HEK293 (cell line): Measurements from ENCODE around the gene SYCE1.
A peak's percentile ranks its signal among the peaks of the same experiment; 100 is the strongest.

Experiments
- CTCF ChIA-PET: fragments of 350-600 bp; formaldehyde crosslinking; extraction: SDS; loops from one replicate; lab custom pipeline; 2021; ENCODE audit warnings: antibody characterized with exemption; lab: Yijun Ruan, JAX
- POLR2A ChIA-PET: fragments of 300-600 bp; formaldehyde crosslinking; extraction: SDS; loops from one replicate; lab custom pipeline; 2020; ENCODE audit warnings: antibody characterized with exemption, inconsistent platforms; lab: Yijun Ruan, JAX
- H3K27ac ChIP-seq: fragments of 200-500 bp; sonication (Bioruptor generic); 2 replicates; pipeline ENCODE4 v1.5.1; 2014; ENCODE audit warnings: low read depth, low read length, control low read depth, inconsistent platforms; ENCODE audit errors: extremely low read depth
- H3K36me3 ChIP-seq, 2 experiments: fragments of 200-500 bp in 1 of 2; sonication (Bioruptor generic) in 1 of 2; 1 replicate in 1 of 2; 2 replicates in 1 of 2; pipeline ENCODE4 v1.5.1; 2014 to 2017; ENCODE audit warnings: inconsistent platforms in 2 of 2, low read length in 2 of 2; ENCODE audit not compliant: control insufficient read depth in 2 of 2, insufficient read depth in 1 of 2
- H3K4me1 ChIP-seq: fragments of 200-500 bp; sonication (Bioruptor generic); 2 replicates; pipeline ENCODE4 v1.5.1; 2014; ENCODE audit warnings: mild to moderate bottlenecking, low read length, inconsistent platforms; ENCODE audit not compliant: control insufficient read depth, insufficient read depth
- H3K4me3 ChIP-seq: 2 replicates; pipeline ENCODE4 v1.5.1; 2011; ENCODE audit warnings: low read depth, mild to moderate bottlenecking, control low read depth, low read length, moderate library complexity
- H3K9me3 ChIP-seq: fragments of 200-500 bp; sonication (Bioruptor generic); 2 replicates; pipeline ENCODE4 v1.5.1; 2014; ENCODE audit warnings: low read depth, low read length, inconsistent platforms; ENCODE audit not compliant: control insufficient read depth, insufficient read depth
- ZNF202 ChIP-seq: fragments of 450-650 bp; formaldehyde crosslinking; IDR thresholded peaks from 2 replicates; pipeline ENCODE4 v1.5.1; 2016; ENCODE audit warnings: missing biosample characterization, missing genetic modification characterization, borderline replicate concordance
- ZNF23 ChIP-seq: fragments of 450-650 bp; formaldehyde crosslinking; IDR thresholded peaks from 2 replicates; pipeline ENCODE4 v1.5.1; 2016; ENCODE audit warnings: missing biosample characterization, missing genetic modification characterization, borderline replicate concordance
- ZNF248 ChIP-seq: fragments of 450-650 bp; formaldehyde crosslinking; IDR thresholded peaks from 2 replicates; pipeline ENCODE4 v1.5.1; 2017; ENCODE audit warnings: missing biosample characterization, missing genetic modification characterization
- ZNF335 ChIP-seq: fragments of 450-650 bp; formaldehyde crosslinking; conservative IDR thresholded peaks from 2 replicates; pipeline ENCODE4 v1.5.1; 2016; ENCODE audit warnings: missing biosample characterization, missing genetic modification characterization
- TF ChIP-seq, protein P1 (sequence below): fragments of 450-650 bp; formaldehyde crosslinking; IDR thresholded peaks from 2 replicates; pipeline ENCODE4 v1.5.1; 2016; ENCODE audit warnings: missing biosample characterization, missing genetic modification characterization
- TF ChIP-seq, protein P2 (sequence below): fragments of 450-650 bp; formaldehyde crosslinking; IDR thresholded peaks from 2 replicates; pipeline ENCODE4 v1.5.1; 2016; ENCODE audit warnings: missing biosample characterization, missing genetic modification characterization
- TF ChIP-seq, protein P3 (sequence below): fragments of 450-650 bp; formaldehyde crosslinking; IDR thresholded peaks from 2 replicates; pipeline ENCODE4 v1.5.1; 2016; ENCODE audit warnings: missing biosample characterization, missing genetic modification characterization, low read depth
- TF ChIP-seq, protein P4 (sequence below): fragments of 450-650 bp; formaldehyde crosslinking; IDR thresholded peaks from 2 replicates; pipeline ENCODE4 v1.5.1; 2016; ENCODE audit warnings: missing biosample characterization, missing genetic modification characterization

SYCE1 gene, protein sequence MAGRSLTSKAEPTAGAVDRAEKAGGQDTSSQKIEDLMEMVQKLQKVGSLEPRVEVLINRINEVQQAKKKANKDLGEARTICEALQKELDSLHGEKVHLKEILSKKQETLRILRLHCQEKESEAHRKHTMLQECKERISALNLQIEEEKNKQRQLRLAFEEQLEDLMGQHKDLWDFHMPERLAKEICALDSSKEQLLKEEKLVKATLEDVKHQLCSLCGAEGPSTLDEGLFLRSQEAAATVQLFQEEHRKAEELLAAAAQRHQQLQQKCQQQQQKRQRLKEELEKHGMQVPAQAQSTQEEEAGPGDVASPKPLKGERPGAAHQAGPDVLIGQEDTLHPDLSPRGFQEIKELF

DNA sequence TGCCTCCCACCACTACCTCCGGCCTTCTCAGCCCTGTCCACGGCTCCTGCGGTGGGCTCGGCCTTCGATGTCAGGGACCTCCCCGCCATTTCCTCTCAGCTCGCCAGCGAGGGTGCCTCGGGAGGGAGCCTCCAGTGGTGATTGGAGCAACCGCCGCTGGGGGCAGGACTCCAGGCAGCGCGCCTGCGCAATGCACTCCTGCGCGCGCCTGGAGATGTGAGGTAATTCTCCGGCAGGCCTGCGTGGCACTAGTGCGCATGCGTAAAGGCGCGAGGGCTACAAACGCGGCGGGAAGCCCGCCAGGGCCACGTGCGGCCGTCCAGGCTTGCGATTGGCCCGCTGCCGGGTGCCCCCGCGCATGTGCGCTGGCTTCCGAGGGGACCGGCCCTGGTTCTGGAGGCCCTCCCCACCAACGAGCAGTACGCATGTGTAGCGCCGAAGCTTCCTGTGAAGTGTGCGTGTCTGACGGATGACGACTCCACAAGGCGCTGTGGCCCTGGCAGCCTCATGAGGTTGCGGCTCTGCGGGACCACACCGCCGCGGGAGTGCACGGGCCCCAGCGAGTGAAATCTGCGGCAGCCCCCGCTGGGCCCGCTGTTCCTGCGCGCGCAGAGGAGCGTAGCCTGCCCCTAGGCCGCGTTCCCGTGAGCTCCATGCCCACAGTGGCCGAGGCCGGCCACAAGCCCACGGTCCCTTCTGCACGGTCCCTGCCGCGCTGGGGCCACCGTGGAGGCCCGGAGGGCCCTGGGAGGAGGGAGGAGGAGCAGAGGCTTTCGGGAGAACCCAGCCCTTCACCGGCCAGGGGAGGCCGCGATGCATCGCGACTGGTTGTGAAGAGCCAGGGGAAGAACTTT lies at the start of gene SYCE1:
SYCE1 (minus strand) TSS at position 143 of the 854 bp plus-strand sequence; CDS start at position 89, 54 bp downstream.
- TF ChIP-seq ZNF202 (tag by site-specific recombination) (0 out of 2 replicates have a peak, but pooled peaks have one; percentile 8), ZNF23 (no peak)
- Histone ChIP-seq H3K4me3 (no peak within 1 kb of the TSS), H3K27ac (no peak within 1 kb of the TSS), H3K36me3 (no peaks in the 10 kb centered on the region), H3K4me1 (no peaks in the 10 kb centered on the region), H3K9me3 (no peaks in the 10 kb centered on the region)
- ChIA-PET POLR2A (no interaction called here), CTCF (interaction anchor here (1.1 kb wide), 1 partner anchor 8 kb away, joined by 4 read pairs; no protein-coding TSS in a partner anchor)

DNA sequence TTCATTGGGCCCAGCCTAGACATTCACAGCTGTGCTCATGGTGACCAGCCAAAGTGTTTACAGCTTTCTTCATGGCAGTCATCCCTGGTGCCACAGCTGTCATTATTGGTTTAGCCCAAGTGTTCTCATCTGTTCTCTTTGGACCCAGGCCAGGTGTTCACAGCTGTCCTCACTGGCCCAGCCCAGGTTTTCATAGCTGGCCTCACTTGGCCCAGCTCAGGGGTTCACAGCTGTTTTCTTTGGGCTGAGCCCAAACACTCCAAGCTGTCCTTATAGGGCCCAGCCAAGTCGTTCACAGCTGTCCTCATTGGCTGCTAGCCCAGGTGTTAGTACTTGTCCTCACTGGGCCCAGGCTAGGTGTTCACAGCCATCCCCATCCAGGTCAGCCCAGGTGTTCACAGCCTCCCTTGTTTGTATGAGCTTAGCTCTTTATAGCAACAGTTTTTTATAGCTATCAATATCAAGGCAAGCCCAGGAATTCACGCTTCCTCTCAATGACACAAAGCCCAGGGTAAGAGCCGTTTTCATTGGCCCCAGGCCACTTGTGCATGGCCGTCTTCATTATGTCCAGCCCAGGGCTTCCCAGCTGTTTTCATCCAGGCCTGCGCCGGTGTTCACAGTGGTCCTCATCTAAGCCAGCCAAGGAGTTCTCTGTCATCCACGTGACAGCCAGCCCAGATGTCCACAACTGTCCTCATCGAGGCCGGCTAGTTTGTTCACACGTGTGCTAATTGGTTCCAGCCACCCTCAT lies 49.6 kb upstream of the SYCE1 start:
- TF ChIP-seq ZNF248 (tag by site-specific recombination) (no peak), ZNF335 (tag by site-specific recombination) (peak; percentile 46)
- TF ChIP-seq, protein P1, sequence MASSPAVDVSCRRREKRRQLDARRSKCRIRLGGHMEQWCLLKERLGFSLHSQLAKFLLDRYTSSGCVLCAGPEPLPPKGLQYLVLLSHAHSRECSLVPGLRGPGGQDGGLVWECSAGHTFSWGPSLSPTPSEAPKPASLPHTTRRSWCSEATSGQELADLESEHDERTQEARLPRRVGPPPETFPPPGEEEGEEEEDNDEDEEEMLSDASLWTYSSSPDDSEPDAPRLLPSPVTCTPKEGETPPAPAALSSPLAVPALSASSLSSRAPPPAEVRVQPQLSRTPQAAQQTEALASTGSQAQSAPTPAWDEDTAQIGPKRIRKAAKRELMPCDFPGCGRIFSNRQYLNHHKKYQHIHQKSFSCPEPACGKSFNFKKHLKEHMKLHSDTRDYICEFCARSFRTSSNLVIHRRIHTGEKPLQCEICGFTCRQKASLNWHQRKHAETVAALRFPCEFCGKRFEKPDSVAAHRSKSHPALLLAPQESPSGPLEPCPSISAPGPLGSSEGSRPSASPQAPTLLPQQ (tag by site-specific recombination), result peak; percentile 39; the same call in 1 of the 2 replicates
- TF ChIP-seq, protein P2, sequence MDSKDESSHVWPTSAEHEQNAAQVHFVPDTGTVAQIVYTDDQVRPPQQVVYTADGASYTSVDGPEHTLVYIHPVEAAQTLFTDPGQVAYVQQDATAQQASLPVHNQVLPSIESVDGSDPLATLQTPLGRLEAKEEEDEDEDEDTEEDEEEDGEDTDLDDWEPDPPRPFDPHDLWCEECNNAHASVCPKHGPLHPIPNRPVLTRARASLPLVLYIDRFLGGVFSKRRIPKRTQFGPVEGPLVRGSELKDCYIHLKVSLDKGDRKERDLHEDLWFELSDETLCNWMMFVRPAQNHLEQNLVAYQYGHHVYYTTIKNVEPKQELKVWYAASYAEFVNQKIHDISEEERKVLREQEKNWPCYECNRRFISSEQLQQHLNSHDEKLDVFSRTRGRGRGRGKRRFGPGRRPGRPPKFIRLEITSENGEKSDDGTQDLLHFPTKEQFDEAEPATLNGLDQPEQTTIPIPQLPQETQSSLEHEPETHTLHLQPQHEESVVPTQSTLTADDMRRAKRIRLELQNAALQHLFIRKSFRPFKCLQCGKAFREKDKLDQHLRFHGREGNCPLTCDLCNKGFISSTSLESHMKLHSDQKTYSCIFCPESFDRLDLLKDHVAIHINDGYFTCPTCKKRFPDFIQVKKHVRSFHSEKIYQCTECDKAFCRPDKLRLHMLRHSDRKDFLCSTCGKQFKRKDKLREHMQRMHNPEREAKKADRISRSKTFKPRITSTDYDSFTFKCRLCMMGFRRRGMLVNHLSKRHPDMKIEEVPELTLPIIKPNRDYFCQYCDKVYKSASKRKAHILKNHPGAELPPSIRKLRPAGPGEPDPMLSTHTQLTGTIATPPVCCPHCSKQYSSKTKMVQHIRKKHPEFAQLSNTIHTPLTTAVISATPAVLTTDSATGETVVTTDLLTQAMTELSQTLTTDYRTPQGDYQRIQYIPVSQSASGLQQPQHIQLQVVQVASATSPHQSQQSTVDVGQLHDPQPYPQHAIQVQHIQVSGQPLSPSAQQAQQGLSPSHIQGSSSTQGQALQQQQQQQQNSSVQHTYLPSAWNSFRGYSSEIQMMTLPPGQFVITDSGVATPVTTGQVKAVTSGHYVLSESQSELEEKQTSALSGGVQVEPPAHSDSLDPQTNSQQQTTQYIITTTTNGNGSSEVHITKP (tag by site-specific recombination), result peak; percentile 79
- H3K36me3 ChIP-seq, result no peaks in the 10 kb centered on the region
- ChIA-PET CTCF (interaction anchor here (0.6 to 1.5 kb wide), 3 partner anchors 17 to 307 kb away, joined by 3 to 5 read pairs (median 4); no protein-coding TSS in a partner anchor), POLR2A (no interaction called here)
- H3K4me1 ChIP-seq, result no peaks in the 10 kb centered on the region
- H3K9me3 ChIP-seq, result no peaks in the 10 kb centered on the region
- no peak overlapping the region for H3K27ac ChIP-seq
- no peak overlapping the region for H3K4me3 ChIP-seq

DNA sequence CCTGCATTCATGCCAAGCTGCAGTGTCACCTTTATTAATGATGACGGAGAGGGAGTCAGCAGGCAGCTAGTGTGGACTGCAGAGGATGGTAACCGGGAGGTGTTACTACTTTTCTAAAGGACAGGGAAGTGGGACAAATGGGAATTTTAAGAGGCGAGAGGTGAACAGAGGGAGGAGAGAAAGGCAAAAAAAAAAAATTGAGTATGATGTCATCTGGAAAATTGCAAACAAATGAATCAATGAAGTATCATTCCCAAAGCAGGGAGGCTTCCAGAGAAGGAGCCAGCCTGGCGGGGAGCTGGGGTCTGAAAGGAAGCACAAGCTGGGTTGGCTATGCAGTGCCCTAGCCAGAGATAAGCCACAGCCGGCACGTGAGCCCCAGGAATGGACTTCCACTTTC lies 48.3 kb upstream of the SYCE1 start:
- TF ChIP-seq, protein P3, sequence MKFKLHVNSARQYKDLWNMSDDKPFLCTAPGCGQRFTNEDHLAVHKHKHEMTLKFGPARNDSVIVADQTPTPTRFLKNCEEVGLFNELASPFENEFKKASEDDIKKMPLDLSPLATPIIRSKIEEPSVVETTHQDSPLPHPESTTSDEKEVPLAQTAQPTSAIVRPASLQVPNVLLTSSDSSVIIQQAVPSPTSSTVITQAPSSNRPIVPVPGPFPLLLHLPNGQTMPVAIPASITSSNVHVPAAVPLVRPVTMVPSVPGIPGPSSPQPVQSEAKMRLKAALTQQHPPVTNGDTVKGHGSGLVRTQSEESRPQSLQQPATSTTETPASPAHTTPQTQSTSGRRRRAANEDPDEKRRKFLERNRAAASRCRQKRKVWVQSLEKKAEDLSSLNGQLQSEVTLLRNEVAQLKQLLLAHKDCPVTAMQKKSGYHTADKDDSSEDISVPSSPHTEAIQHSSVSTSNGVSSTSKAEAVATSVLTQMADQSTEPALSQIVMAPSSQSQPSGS (tag by site-specific recombination), result peak; percentile 68; the same call in 1 of the 2 replicates
- TF ChIP-seq, protein P4, sequence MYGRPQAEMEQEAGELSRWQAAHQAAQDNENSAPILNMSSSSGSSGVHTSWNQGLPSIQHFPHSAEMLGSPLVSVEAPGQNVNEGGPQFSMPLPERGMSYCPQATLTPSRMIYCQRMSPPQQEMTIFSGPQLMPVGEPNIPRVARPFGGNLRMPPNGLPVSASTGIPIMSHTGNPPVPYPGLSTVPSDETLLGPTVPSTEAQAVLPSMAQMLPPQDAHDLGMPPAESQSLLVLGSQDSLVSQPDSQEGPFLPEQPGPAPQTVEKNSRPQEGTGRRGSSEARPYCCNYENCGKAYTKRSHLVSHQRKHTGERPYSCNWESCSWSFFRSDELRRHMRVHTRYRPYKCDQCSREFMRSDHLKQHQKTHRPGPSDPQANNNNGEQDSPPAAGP, result no peak
- ChIA-PET POLR2A (no interaction called here), CTCF (interaction anchor here (1.4 to 1.5 kb wide), 2 partner anchors 15 to 306 kb away, joined by 4 to 5 read pairs; no protein-coding TSS in a partner anchor)
- Histone ChIP-seq H3K4me3 (no peak overlapping the region), H3K27ac (no peak overlapping the region), H3K9me3 (no peaks in the 10 kb centered on the region), H3K4me1 (no peaks in the 10 kb centered on the region), H3K36me3 (no peaks in the 10 kb centered on the region)
